KMS-11 (cell line): ENCODE data around the gene PYM1.

ENCODE experiments used
- H2AFZ ChIP-seq: fragments of 200-600 bp; sonication (generic); 2 replicates; pipeline ENCODE4 v1.6.1; 2016; ENCODE audit warnings: antibody characterized with exemption, mixed run types, low read depth
- H3K27ac ChIP-seq: fragments of 200-600 bp; sonication (generic); 2 replicates; pipeline ENCODE4 v1.6.1; 2016; ENCODE audit warnings: mild to moderate bottlenecking, mixed run types
- H3K27me3 ChIP-seq: fragments of 200-600 bp; sonication (generic); 2 replicates; pipeline ENCODE4 v1.6.1; 2017; ENCODE audit warnings: mild to moderate bottlenecking, low read depth, mixed run types, moderate library complexity; ENCODE audit not compliant: insufficient read depth
- H3K36me3 ChIP-seq: fragments of 200-600 bp; sonication (generic); 2 replicates; pipeline ENCODE4 v1.6.1; 2017; ENCODE audit warnings: mild to moderate bottlenecking, mixed run types; ENCODE audit not compliant: insufficient read depth
- H3K4me1 ChIP-seq: fragments of 200-600 bp; sonication (generic); 2 replicates; pipeline ENCODE4 v1.6.1; 2016; ENCODE audit warnings: mild to moderate bottlenecking, low read depth, mixed run types; ENCODE audit not compliant: poor library complexity, severe bottlenecking
- H3K4me2 ChIP-seq: fragments of 200-600 bp; sonication (generic); 2 replicates; pipeline ENCODE4 v1.7.0; 2016; ENCODE audit warnings: mild to moderate bottlenecking, mixed run types
- H3K4me3 ChIP-seq: fragments of 200-600 bp; sonication (generic); IDR thresholded peaks from 2 replicates; pipeline ENCODE4 v1.6.1; 2017; ENCODE audit warnings: low read depth, low read length, mixed read lengths; ENCODE audit not compliant: insufficient read depth
- H3K79me2 ChIP-seq: fragments of 200-600 bp; sonication (generic); 2 replicates; pipeline ENCODE4 v1.6.1; 2016; ENCODE audit warnings: low read depth, mixed run types; ENCODE audit not compliant: insufficient read depth
- H3K9ac ChIP-seq: fragments of 200-600 bp; sonication (generic); 2 replicates; pipeline ENCODE4 v1.6.1; 2016; ENCODE audit warnings: mild to moderate bottlenecking, mixed run types
- H4K20me1 ChIP-seq: fragments of 200-600 bp; sonication (generic); 2 replicates; pipeline ENCODE4 v1.6.1; 2016; ENCODE audit warnings: mild to moderate bottlenecking, mixed run types; ENCODE audit not compliant: insufficient read depth
- TF ChIP-seq, protein P1 (sequence below): fragments of 200-600 bp; sonication (generic); conservative IDR thresholded peaks from 2 replicates; pipeline ENCODE4 v1.6.1; 2017; ENCODE audit warnings: low read depth, mild to moderate bottlenecking, antibody characterized with exemption, low read length, moderate library complexity, mixed read lengths

PYM1 gene

DNA sequence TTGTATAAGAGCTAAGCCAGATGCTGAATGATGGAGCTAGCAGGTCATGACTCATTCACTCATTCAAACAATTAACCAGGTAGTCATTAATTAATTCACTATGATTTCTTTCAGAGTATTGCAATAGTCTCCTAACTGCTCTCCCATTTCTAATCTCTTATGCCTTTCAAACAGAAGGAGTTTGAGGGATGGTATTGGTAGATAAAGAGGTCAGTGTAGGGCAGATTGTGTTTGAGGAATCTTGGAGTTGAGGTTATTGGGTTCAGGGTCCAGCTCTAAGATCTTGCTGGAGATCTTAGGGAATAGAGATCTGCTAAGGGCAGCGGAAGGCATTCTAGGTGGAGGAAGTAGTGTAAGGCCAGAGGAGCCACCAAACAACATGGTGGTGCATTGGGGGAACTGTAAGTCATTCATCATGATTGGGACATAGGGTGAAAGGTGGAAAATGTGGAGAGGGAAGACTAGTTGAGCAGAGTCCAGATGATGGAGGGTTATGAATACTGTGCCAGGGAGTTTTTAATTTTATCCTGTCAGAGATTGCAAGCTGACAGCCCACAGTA, 15.0 kb upstream of the PYM1 start:
- H3K27me3 ChIP-seq: no peaks in the 10 kb centered on the region
- H3K9ac ChIP-seq: no peak overlapping the region
- peaks cover 20% of the 10 kb centered on the region for H3K4me1 ChIP-seq
- no peak overlapping the region for H2AFZ ChIP-seq
- H3K4me2 ChIP-seq: no peak overlapping the region
- no peak overlapping the region for H3K27ac ChIP-seq
- no peaks in the 10 kb centered on the region for H3K36me3 ChIP-seq
- TF ChIP-seq, protein P1, sequence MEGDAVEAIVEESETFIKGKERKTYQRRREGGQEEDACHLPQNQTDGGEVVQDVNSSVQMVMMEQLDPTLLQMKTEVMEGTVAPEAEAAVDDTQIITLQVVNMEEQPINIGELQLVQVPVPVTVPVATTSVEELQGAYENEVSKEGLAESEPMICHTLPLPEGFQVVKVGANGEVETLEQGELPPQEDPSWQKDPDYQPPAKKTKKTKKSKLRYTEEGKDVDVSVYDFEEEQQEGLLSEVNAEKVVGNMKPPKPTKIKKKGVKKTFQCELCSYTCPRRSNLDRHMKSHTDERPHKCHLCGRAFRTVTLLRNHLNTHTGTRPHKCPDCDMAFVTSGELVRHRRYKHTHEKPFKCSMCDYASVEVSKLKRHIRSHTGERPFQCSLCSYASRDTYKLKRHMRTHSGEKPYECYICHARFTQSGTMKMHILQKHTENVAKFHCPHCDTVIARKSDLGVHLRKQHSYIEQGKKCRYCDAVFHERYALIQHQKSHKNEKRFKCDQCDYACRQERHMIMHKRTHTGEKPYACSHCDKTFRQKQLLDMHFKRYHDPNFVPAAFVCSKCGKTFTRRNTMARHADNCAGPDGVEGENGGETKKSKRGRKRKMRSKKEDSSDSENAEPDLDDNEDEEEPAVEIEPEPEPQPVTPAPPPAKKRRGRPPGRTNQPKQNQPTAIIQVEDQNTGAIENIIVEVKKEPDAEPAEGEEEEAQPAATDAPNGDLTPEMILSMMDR: no peak
- H3K79me2 ChIP-seq: no peaks in the 10 kb centered on the region
- H3K4me3 ChIP-seq: no peak overlapping the region
- H4K20me1 ChIP-seq: no peaks in the 10 kb centered on the region

DNA sequence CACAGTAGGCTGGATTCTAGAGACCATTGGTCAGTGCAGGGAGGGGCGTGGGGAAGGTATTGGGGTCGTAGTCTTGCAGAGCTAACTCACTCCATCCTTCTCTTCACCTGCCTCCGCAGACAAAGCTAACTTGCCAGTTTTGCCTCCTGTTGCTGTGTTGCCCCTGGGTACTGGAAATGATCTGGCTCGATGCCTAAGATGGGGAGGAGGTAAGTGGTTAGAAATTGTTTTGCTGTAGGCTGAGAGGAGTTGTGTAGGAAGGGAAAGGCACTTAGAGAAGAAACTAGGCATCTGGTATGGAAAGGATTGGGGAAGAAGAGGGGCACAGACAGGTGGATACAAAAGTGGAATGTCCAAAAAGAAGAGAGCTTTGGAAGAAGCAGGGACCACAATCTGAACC, 14.4 kb upstream of the PYM1 start:
- Histone ChIP-seq H3K27ac (no peak overlapping the region), H3K79me2 (no peaks in the 10 kb centered on the region), H3K36me3 (no peaks in the 10 kb centered on the region), H3K27me3 (no peaks in the 10 kb centered on the region), H2AFZ (no peak overlapping the region), H3K4me2 (no peak overlapping the region), H4K20me1 (no peaks in the 10 kb centered on the region), H3K9ac (no peak overlapping the region), H3K4me1 (peaks cover 20% of the 10 kb centered on the region), H3K4me3 (no peak overlapping the region)
- TF ChIP-seq, protein P1: no peak

DNA sequence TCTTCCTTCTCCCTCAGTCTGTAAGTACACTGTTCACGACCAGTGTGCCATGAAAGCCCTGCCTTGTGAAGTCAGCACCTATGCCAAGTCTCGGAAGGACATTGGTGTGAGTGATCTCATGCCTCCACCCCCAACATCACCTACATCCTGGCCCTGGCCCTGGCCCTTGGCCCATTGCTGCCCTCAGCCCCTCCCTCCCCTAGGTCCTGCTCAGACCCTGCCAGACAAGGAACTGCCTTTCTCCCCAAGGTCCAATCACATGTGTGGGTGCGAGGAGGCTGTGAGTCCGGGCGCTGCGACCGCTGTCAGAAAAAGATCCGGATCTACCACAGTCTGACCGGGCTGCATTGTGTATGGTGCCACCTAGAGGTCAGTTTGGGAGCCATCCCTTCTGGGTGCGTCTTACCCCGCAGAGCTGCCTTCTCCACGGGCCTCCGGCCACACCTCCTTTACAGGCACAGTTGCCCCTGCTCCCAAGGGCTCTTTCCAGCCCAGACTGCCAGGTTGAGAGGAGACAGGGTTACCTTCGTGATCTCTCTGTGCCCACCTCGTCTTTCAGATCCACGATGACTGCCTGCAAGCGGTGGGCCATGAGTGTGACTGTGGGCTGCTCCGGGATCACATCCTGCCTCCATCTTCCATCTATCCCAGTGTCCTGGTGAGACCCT, 12.5 kb upstream of the PYM1 start:
- Histone ChIP-seq H3K4me2 (peak overlapping the region; percentile 48), H2AFZ (peak overlapping the region; percentile 69), H3K4me1 (peaks cover 13% of the 10 kb centered on the region), H3K9ac (no peak overlapping the region), H3K27ac (no peak overlapping the region), H3K27me3 (no peaks in the 10 kb centered on the region), H3K4me3 (no peak overlapping the region), H4K20me1 (no peaks in the 10 kb centered on the region), H3K79me2 (no peaks in the 10 kb centered on the region), H3K36me3 (no peaks in the 10 kb centered on the region)
- TF ChIP-seq, protein P1: peak; percentile 99

DNA sequence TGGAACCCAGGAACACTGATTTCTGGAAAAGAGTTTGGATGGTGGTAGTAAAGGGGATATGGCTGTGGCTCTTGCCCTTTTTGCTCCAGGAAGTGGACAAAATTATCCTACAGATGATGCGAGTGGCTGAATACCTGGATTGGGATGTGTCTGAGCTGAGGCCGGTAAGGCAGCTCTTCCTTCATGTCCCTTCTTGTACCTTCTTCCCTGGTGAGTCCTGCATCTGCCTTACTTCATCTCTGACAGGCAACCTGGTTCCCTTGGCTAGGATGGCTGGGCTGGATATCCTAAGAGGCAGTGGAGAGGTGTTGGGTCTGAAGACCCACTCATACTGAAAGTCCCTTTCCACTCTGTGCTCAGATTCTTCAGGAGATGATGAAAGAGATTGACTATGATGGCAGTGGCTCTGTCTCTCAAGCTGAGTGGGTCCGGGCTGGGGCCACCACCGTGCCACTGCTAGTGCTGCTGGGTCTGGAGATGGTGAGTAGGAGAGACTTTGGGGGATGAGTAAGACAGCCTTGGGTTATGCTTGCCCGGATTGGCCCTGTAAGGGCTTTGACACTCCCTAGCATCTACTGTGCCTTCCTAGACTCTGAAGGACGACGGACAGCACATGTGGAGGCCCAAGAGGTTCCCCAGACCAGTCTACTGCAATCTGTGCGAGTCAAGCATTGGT, 11.3 kb upstream of the PYM1 start:
- H3K27ac ChIP-seq: no peak overlapping the region
- no peaks in the 10 kb centered on the region for H3K27me3 ChIP-seq
- no peak overlapping the region for H2AFZ ChIP-seq

More for the DNA sequence above, 11.3 kb upstream of the PYM1 start:
- H4K20me1 ChIP-seq: no peaks in the 10 kb centered on the region
- H3K36me3 ChIP-seq: no peaks in the 10 kb centered on the region
- no peak overlapping the region for H3K4me2 ChIP-seq
- H3K79me2 ChIP-seq: no peaks in the 10 kb centered on the region
- no peak overlapping the region for H3K4me3 ChIP-seq
- H3K9ac ChIP-seq: no peak overlapping the region
- peaks cover 13% of the 10 kb centered on the region for H3K4me1 ChIP-seq
- TF ChIP-seq, protein P1: no peak
